Right ventricle myocardium inferior (tissue), 1 donor: ENCODE measurements around the gene TCF7L2. TPM values are rescaled to one million over a fixed set of nuclear protein-coding genes. Genes with fewer than 3 reads are reported as not detected.

Source experiments
- ATAC-seq: fragments of 200-7000 bp; cut with Tn5 transposase; one replicate; pipeline ENCODE4 v1.9.1; 2020; ENCODE audit warnings: mild to moderate bottlenecking, moderate library complexity
- DNase-seq: peaks from one replicate; pipeline ENCODE4 v3.0.0; 2021; ENCODE audit errors: missing footprints
- intact Hi-C: fragments of 100-400 bp; cut with DNase I; formaldehyde crosslinking; loops from one replicate; pipeline ENCODE4 v1.11.0; 2022
- long read RNA-seq: library from polyadenylated mRNA; unstranded; transcript quantifications from one replicate; pipeline ENCODE4 v2.0.0, GENCODE V29; 2021
- total RNA-seq: library from RNA; stranded (reverse); fragmentation: NEBNext Ultra II Directional; extraction: Animal tissue kit (Norgen Biotek cat#: 25700); gene quantifications from one replicate; pipeline ENCODE4 v1.2.1, GENCODE V29; 2021
- donor health status: DM: no; HTN: yes; CAD: no; lungs with severe emphysema.

TCF7L2 gene
- 12.4 TPM for total RNA-seq
- long read RNA-seq, partial matches to known transcripts = 2 of 4 reads
- long read RNA-seq, other reads (novel, unspliced or antisense) = 2 of 4 reads

DNA sequence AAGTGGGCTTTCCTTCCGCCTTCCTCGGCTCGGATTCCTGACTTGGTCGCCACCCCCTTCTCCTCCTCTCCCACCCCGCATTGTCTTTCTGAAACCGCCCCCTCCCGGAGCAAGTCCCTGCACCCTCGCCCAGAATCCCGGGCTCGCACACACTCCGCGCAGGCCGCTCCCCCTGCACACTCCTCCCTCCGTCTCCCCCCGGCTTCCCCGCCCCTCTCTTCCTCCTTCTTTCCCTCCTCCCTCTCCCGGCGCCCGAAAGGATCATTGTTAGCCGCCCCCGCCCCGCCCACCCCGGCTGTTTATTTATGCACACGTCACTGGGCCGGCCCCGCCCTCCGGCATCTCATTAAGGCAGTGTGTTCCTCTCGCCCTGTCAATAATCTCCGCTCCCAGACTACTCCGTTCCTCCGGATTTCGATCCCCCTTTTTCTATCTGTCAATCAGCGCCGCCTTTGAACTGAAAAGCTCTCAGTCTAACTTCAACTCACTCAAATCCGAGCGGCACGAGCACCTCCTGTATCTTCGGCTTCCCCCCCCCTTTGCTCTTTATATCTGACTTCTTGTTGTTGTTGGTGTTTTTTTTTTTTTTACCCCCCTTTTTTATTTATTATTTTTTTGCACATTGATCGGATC, at the start of gene TCF7L2:
Gene TCF7L2 (plus strand): TSS at position 373 of the 633 bp plus-strand sequence. CDS start 510 bp downstream, outside the sequence.
- DNase-seq (peak; percentile 99), ATAC-seq (peak; percentile 95)

DNA sequence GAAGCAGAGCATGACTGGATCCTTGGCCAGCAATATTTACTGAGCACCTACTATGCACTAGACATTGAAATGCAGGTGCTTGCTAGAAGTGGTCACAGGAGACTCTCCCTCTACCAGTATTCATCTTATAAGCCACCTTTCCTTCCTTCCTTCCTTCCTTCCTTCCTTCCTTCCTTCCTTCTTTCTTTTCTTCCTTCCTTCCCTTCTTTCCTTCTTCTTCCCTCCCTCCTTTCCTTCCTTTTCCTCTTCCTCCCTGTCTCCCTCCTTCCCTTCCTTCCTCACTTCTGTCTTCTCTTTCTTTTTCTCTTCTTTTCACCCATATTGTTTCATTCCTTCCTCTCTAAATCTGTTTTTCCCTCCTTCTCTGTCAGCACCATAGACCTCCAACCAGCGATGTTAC, 47.3 kb upstream of the TCF7L2 start:
- intact Hi-C loops = no loop called here
- ATAC-seq = no peak
- no peak for DNase-seq

More for the DNA sequence above, at the start of gene TCF7L2:
- intact Hi-C loops = loop anchor here (5.0 kb wide), 2 partner anchors 112 to 432 kb away; no protein-coding TSS in a partner anchor

DNA sequence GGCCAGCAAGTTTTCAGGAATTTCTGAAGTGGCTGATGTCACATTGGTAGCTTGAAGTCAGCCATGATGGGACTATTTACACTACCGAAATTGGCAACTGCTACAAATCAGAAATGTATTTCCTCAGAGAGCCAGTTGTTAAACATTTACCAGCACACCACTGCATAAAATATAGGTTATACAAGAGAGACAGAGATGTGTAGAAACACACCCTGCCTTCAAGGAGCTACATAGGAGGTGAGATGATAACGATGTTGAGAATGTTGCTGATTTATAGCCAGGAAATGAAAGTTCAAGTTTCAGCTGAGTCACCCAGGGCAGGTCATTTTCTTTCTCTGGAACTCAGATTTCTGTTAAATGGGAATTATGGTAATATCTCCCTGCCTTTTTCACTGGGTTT, 46.0 kb upstream of the TCF7L2 start:
- intact Hi-C loops = no loop called here
- DNase-seq (no peak), ATAC-seq (no peak)

DNA sequence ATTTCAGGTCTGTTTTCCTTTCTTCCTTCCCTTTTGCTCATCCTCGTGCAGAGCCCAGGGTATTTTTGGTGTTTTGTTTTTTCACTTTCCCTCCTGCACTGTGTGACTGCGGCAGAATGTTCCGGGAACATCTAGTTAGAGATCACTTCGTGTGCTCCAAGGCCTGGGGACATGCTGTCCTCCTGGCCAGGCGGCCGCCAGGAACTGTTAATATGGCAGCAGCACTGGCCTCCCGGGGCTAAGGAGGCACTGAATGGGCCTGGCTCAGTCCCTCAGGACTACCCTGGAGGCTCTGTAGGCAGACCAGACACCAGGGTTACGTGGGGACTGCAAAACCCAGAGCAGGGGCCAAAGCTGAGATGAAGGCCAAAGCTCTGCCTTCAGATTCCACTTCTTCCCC, 43.1 kb upstream of the TCF7L2 start:
- intact Hi-C loops = no loop called here
- ATAC-seq = no peak
- DNase-seq = no peak

DNA sequence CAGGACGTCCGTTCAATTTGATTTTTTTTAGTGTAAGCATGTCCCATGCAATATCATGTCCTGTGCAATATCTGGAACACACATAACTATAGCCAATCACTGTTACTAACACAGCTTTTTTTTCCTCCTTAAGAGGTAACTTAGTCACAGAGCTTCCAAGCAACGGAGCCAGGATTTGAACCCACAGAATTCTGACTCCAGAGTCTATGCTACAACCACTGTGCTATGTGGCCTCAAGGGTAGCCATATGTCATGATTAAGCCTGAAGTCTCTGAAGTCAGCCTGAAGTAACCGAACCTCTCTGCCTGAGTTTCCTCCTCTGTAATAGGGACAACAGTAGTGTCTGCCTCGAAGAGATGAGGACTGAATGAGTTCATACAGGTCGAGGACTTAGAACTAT, 42.2 kb upstream of the TCF7L2 start:
- no peak for DNase-seq
- ATAC-seq = no peak
- intact Hi-C loops = no loop called here

DNA sequence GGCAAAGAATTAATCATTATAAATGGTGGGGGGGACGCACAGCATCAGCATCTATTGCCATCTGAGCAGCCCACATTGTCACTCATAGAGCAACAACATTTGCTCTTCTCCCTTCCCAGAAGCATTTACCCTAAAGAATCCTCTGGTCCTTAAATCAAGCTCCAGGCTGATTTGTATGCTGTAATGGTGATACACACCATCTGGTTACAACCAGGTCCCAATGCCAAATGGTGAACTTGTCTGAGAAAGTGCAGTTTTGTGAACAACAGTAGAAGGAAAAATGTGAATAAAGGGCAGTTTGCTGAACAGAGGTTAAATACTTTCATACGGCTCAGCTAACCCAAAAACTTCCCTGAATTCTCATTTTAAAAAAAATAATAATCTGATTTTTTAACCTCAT, 38.8 kb upstream of the TCF7L2 start:
- ATAC-seq (no peak), DNase-seq (no peak)
- intact Hi-C loops = no loop called here

DNA sequence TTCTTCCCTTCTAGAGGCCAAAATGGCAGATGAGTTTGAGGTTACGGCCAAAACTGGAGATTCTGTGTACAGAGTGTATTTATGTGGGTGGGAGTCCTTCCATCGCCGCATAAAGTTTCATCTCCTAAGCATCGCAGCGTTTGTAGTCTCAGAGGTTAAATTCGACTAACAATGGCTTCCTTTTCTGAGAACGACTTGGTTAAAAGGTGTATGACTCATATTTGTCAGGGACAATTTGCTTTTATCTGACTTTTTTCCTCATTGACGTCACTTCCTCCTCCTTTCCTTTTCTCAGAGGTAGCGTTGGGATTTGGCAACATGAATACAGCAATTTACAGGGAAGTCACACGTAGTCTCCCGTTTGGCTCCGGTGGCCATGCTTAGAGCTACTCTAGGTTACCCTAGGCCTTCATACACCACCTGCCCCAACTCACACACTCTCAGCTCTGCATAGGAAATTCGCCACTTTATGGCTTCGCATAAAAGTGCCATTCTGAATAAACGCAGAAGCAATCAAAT, 37.6 kb upstream of the TCF7L2 start:
- ATAC-seq (no peak), DNase-seq (no peak)
- intact Hi-C loops = no loop called here

DNA sequence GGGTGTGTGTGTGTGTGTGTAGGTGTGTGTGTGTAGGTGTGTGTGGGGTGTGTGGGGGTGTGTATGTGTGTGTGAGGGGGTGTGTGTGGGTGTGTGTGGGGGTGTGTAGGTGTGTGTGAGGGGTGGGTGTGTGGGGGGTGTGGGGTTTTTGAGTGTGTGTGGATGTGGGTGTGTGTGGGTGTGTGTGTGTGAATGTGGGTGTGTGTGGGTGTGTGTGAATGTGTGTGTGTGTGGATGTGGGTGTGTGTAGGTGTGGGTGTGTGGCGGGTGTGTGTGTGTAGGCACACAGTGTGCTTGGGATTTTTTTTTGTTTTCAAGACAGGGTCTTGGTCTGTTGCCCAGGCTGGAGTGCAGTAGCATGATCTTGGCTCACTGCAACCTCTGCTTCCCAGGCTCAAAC, 36.8 kb upstream of the TCF7L2 start:
- intact Hi-C loops = no loop called here
- no peak for DNase-seq
- ATAC-seq = no peak

DNA sequence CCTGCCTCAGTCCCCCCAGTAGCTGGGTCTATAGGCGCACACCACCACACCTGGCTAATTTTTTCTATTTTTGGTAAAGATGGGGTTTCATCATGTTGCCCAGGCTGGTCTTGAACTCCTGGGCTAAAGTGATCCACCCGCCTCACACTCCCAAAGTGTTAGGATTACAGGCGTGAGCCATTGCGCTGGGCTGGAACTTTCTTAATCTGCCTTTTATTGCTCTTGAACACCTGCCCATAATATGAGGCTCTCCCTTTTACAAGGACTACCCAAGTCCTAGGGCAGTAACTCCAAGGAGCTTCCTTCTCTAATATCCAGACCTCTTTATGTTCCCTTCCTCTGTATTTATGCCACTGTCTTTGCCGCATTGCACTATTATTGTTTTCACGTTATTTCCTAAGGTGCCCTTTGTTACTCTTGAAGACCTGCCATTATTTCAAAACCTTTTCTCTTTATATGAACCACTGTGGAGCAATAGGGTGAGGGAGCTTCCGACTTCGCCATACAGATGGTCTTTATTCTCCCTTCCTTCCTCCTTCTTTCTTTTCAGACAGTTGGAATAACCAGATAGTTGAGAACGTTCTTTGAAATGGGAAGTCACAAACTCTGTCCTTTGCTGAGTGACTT, 36.3 kb upstream of the TCF7L2 start:
- intact Hi-C loops = no loop called here
- no peak for ATAC-seq

DNA sequence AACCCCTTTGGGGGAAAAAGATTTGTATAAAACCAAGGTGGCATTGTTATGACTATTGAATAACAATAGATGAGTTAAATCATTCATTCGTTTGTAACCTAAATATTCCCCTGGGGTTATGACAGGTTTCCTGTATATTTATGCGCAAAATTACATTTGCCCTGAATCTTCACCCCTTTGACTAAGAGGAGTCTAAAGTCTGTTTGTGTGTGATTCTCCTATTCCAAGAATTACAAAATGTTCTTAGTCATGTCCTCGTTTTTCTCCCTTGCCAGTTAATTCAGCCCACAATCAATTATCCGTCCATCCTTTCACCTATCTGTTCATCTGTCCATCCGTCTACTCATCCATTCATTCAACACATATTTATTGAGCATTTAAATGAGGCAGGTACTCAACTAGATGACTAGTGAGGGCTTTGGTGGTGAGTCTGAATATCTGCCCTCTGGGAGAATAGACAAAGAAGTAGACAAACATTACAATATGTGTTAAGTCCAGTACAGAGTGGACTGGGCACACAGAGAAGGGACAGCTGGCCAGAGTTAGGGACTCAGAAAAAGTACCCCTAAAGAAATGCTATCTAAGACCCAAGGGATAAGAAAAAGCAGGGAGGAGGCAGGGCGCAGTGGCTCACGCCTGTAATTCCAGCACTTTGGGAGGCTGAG, 35.6 kb upstream of the TCF7L2 start:
- no peak for DNase-seq
- intact Hi-C loops = no loop called here
- no peak for ATAC-seq

More for the DNA sequence above, 36.3 kb upstream of the TCF7L2 start:
- DNase-seq = no peak

DNA sequence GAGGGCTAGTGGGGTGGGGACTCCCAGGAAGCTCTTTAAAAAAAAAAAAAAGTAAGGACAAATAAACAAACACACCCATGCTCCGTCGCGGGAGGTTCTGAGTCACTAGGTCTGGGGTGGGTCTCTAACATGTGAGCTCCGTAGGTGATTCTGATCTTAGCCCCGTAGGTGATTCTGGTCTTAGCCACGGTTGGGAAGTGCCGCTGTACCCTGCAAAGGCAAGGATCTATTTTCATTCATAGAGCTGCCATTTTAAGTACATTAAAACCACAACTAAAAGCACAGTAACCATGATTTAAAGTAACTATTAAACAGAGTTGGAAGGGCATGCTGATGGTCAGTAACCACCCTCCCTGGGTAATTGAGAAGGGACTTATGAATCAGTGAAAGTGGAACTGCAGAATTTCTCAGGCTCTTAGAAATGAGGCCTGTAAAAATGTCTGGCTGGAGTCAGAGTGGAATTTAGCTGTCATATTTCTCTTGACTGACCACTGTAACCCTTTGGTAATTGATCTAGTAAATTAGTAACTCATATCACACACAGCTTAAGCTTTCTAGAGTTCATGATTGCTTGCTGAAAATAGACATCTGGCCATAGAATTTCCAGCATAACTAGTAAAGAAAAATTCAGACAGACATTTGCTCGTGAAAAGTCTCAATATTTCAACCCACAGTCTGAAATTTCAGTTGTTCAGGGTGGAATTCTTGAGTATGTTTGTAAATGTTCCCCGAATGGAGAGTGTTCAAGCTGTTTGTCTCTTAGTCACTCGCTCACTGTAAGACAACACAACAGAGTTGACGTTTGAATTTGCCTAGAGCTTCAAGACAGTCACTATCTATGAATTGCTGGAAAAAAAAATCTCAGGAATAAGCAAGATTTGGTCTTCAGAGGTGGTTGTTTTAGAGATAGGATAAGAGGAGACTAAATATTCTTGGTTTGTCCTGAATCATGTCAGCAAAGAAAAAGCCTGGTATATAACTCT, 34.2 kb upstream of the TCF7L2 start:
- ATAC-seq (no peak), DNase-seq (no peak)
- intact Hi-C loops = no loop called here

DNA sequence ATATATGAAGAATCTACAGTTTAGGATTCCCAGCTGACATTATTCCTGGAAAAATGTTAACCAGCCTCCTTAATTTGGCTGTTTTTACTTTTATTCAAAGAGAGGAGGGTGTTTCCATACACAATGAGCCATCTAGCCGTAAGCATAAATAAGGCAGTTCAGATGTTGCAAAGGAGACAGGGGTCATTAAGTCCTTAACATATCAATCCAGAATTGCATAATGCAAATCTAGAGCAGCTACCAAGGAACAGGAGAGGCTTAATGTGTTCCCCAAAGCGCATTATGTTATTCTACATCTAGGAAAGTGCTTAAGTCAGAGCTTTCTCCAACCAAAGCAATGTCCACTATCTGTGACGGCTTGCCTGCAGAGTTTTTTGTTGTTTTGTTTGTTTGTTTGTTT, 32.4 kb upstream of the TCF7L2 start:
- intact Hi-C loops = no loop called here
- DNase-seq (no peak), ATAC-seq (no peak)

DNA sequence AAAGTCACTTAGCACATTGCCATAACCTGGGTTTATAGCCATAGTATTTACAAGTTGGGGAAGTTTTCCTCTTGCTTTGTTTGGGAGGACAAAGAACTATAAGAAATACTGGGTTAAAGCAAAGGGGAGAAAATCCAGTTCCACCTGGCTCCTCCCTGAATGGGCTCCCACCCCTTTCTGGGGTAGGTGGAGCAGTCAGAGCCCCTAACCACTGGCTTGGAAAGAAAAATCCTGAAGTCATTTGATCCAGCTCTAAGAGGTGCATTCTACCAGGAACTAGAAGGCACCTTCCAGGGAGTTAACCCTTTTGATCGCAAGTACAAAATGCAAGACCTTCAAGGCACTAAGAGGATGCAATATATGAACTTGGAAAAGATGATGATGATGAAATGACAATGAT, 31.3 kb upstream of the TCF7L2 start:
- no peak for ATAC-seq
- no peak for DNase-seq
- intact Hi-C loops = no loop called here

DNA sequence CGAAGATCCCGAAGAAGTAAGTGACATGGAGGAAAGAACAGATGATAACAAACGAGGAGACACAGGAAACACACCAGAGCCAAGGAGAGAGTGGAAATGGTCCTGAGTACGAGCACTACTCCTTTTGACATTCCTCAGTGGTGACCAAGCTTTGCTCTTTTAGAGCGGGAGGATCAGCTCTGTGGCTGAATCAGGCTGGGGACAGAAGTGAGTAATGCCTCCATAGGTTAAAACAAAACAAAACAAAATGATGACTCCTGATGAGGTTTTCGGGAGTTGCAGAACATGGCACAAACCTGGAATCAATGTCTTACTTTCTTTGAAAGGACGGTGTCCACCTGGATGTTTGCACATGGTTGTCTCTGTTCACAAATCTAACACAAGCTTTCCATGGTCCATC, 30.3 kb upstream of the TCF7L2 start:
- intact Hi-C loops = no loop called here
- ATAC-seq (no peak), DNase-seq (no peak)

DNA sequence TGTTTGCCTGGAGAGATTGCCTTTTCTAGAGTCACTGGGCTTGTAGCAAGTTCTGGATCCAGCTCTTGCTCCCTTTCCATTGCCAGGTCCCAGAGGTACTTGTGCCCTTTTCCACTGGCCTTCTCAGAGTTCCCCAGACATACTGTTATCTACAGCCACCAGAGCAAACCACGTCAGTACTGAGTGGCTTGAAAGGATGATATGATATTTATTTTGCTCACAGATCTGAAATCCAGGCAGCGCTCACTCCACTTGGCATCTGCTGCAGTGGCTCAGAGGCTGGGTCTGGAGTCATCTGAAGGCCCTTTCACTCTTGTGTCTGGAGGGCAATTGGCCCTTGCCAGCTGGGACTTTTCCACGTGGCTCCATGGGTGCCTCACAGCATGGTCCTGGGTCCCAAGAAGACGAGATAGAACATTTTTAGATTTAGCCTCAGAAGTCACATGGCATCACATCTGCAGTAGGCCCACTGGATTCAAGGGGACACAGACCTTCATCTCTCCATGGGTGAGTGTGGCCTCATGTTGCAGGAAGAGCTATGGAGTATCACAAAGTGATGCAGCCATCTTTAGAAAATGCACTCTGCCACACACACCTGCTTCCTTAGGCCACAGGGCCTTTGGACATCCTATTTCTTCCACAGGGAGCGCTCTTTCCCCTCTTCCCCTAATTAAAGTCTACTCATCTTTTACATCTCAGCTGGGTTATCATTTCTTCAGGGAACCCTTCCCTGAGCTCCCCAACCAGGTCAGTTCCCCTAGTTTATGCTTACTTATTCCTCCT, 22.9 kb upstream of the TCF7L2 start:
- intact Hi-C loops = no loop called here
- ATAC-seq = peak; percentile 60
- DNase-seq = no peak

DNA sequence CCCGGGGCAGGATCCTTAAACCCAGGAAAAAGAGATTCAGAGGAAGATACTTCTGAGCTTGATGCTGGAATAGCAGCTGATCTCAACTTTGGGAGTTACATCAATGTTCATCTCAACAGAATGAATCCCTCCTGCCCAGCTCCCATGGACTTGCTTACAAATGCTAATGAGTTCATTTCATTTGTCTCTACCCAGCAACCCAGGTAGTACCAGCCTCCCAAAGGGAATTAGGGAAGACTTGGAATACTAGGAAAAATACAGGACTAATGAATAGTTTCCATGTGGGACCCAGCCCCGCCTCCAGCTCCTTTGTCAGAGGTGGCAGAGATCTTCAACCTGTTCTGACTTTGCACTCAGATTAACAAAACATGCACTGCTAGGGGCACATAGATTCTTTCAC, 22.1 kb upstream of the TCF7L2 start:
- no peak for ATAC-seq
- DNase-seq = no peak
- intact Hi-C loops = no loop called here

DNA sequence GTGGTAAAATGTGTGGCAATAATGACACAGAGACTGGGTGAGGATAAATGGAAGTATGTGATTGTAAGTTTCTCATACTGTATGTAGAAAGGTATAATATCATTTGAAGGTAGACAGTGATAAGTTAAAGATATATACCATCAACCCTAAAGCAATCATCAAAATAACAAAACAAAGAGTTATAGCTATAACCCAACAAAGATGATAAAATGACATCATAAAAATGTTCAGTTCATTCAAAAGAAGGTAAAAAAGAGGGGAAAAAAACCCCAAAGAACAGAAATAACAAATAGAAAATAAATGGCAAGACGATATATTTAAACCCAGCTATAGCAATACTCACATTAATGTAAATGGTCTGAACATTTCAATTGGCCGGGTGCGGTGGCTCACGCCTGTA, 17.4 kb upstream of the TCF7L2 start:
- ATAC-seq (no peak), DNase-seq (no peak)
- intact Hi-C loops = no loop called here

DNA sequence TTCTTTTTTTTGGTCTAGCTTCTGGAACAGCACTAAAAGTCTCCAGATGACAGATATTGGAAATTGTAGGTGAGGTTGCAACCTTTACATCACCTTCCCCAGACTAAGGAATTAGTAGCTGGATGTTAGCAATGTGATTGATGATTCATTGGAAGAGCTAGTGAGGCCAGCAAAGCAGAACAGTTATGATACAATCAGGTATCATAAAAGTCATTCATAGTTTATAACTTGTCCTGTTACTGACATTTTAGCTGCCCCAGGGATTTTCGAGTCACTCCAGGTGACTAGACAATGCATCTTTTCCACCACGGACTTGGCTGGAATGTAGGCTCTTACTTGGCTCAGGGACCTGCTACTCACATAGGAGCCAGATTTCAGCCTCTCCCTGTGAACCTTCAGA, 15.9 kb upstream of the TCF7L2 start:
- intact Hi-C loops = no loop called here
- ATAC-seq = no peak

More for the DNA sequence above, 15.9 kb upstream of the TCF7L2 start:
- no peak for DNase-seq
